CD4-positive, alpha-beta T cell treated with Interleukin-4 for 1 hour (primary cell): ENCODE results near the gene ATP9B.

ENCODE experiments used
- DNase-seq, 2 donors: peaks; one replicate each; pipeline ENCODE4 v3.0.0-alpha.2; 2020 to 2022

Gene ATP9B

DNA sequence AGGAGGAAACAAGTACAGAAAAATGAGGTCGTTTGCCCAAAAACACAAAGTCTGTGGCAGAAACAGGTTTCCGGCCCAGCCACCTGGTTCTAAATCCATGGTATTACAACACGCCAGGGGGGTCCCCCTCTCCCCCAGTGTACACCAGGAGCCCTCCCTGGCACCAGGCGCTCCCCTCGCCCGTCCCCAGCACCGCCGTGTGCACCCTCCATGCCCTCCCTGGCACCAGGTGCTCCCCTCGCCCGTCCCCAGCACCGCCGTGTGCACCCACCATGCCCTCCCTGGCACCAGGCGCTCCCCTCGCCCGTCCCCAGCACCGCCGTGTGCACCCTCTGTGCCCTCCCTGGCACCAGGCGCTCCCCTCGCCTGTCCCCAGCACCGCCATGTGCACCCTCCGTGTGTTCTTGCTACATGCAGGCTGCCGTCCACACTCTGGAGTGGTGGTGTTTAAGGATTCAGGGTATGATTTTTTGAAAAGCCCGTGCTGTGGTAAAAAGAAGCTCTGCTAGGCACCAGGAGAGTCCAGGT is 266.7 kb downstream of the ATP9B start:
- DNase-seq: no peak

GRCh38 chr18:79336556-79337142 is 267.5 kb downstream of the ATP9B start:
- DNase-seq: no peak

DNA sequence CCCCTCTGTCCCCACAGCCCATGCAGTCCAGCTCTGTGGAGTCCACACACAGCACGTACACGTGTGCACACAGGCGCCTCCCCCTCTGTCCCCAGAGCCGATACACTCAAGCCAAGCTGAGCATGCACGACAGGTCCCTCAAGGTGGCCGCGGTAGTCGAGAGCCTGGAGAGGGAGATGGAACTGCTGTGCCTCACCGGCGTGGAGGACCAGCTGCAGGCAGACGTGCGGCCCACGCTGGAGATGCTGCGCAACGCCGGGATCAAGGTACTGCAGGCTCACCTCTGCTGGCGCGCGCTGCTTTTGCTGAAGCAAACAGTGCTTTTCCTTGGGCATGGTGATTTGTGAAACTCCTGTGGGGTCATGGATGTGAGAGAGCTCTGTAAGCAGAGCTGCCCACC is 268.0 kb downstream of the ATP9B start:
- no peak for DNase-seq

DNA sequence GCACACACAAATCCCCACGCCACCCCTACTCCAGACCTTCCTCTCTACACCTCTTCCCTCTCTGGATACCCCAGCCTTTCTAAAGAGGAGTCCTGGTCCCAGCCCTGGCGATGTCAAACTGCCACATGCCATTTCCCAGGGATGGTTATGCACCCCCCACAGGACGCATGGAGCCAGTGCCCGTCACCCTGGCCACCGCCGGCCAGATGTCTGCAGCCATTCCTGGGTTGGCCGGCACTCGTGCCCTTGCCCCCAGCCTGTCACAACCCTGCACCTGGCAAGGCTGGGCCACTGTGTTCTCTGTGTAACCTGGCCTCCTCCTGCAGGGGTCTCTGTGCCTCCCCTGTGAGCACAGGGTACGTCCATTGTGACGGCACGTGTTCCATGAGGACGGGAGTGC is 268.4 kb downstream of the ATP9B start:
- no peak for DNase-seq

DNA sequence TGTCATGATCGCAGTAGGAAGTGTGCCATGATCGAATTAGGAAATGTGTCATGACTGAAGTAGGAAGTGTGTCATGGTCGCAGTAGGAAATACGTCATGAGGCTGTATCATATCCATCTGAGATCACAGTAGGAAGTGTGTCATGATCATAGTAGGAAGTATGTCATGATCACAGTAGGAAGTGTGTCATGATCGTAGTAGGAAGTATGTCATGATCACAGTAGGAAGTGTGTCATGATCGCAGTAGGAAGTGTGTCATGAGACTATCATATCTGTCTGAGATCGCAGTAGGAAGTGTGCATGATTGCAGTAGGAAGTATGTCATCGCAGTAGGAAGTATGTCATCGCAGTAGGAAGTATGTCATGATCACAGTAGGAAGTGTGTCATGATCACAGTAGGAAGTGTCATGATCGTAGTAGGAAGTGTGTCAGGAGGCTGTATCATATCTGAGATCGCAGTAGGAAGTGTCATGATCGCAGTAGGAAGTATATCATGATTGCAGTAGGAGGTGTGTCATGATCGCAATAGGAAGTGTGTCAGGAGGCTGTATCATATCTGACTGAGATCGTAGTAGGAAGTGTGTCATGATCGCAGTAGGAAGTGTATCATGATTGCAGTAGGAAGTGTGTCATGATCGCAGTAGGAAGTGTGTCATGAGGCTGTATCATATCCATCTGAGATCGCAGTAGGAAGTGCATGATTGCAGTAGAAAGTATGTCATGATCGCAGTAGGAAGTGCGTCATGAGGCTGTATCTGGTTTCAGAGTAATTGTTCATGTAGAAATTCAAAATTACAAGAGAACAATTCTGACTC is 270.1 kb downstream of the ATP9B start:
- DNase-seq: no peak

- no peak for DNase-seq
Observed at GRCh38 chr18:79343567-79344207, 274.5 kb downstream of the ATP9B start.

DNA sequence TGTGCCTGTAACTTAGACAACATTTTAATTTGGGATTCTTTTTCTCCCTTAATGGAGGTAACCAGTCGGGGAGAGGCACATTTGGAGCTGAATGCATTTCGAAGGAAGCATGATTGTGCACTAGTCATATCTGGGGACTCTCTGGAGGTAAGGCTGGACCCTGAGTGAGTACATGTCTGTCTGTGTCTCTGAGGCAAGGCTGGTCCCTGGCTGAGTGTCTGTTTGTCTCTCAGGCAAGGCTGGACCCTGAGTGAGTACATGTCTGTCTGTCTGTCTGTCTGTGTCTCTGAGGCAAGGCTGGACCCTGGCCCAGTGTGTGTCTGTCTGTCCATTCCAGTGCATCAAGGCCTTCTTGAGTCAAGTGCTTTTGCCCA is 275.0 kb downstream of the ATP9B start:
- no peak for DNase-seq

DNA sequence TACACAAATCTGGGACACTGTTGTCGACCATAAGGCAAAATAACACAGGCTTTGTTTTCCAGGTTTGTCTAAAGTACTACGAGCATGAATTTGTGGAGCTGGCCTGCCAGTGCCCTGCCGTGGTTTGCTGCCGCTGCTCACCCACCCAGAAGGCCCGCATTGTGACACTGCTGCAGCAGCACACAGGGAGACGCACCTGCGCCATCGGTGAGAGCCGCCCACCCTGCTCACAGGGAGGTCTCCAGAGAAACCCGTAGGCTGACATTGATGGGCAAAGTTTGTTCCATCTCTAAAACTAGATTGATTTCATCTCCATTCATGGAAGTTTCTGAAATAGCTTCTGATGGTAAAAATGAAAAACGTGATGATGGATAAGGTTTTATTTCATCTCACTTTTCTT is 276.2 kb downstream of the ATP9B start:
- DNase-seq: no peak

DNA sequence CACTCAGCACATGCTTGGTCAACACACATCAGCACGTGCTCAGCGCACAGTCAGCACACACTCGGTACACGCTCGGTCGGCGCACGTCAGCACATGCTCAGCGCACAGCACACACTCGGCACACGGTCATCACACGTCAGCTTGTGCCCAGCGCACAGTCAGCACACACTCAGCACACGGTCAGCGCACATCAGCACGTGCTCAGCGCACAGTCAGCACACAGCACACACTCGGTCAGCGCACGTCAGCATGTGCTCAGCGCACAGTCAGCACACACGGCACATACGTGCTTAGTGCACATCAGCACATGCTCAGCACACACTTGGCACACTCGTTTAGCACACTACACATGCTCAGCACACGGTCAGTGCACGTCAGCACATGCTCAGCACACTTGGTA is 276.8 kb downstream of the ATP9B start:
- DNase-seq: no peak

- no peak for DNase-seq
Observed at GRCh38 chr18:79348066-79348465, 278.9 kb downstream of the ATP9B start.

GRCh38 chr18:79352432-79352831 is 283.2 kb downstream of the ATP9B start:
- no peak for DNase-seq

- DNase-seq: no peak
Observed at GRCh38 chr18:79353267-79353666, 284.1 kb downstream of the ATP9B start.

GRCh38 chr18:79354350-79354749 is 285.2 kb downstream of the ATP9B start:
- no peak for DNase-seq

DNA sequence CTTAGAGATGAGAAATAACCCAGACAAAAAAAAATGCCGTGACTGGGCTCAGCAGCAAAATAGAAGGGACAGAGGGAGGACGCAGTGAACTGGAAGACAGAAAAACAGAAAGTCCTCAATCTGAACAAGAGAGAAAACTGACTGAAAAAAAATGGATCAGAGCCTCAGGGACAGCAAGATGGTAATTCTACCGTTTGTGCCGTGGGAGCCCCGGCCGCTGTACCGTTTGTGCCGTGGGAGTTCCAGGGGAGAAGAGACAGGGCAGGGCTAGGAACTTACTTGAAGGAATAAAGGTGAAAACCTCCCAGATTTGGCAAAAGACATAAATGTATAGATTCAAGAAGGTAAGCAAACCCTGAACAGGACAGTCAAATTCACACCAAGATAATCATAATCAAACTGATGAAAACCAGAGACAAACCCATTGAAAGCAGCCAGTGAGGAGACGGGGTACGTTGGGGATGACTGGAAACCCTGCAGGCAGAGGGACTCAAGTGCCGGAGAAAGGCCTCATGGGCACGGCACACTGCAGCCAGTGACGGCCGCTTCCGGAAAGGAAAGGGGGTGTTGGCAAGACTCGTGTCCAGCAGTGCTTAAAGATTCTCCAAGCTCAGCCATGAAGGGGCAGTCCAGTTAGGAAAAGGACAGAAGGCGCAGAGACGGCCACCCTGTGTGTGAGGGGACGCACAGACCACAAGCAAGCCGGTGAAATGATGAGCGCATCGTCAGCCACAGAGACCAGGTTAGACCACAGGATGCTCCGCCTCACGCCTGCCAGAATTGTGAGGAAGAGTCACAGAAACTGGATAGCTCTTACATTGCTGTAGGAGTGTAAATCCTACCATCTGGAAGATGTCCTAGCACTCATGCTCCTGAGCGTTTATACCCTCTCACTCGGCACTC is 286.5 kb downstream of the ATP9B start:
- DNase-seq: no peak

DNA sequence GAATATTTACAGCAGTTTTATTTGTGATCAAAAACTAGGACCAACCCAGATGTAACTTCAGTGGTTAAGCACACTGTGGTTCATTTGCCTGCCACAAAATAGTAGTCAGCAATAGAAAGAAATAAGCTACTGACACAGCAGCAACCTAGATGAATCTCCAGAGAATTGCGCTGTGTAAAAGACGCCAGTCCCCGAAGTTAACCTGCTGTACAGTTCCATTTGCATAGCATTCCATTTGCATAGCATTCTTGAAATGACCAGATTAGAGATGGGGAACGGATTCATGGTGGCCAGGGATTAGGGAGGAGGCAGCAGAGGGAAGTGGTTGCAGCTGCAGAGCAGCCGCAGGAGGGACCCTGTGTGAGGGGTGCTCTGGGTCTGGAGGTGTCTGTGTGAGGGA is 287.2 kb downstream of the ATP9B start:
- DNase-seq: no peak

- DNase-seq: no peak
Observed at GRCh38 chr18:79360933-79361332, 291.7 kb downstream of the ATP9B start.

DNA sequence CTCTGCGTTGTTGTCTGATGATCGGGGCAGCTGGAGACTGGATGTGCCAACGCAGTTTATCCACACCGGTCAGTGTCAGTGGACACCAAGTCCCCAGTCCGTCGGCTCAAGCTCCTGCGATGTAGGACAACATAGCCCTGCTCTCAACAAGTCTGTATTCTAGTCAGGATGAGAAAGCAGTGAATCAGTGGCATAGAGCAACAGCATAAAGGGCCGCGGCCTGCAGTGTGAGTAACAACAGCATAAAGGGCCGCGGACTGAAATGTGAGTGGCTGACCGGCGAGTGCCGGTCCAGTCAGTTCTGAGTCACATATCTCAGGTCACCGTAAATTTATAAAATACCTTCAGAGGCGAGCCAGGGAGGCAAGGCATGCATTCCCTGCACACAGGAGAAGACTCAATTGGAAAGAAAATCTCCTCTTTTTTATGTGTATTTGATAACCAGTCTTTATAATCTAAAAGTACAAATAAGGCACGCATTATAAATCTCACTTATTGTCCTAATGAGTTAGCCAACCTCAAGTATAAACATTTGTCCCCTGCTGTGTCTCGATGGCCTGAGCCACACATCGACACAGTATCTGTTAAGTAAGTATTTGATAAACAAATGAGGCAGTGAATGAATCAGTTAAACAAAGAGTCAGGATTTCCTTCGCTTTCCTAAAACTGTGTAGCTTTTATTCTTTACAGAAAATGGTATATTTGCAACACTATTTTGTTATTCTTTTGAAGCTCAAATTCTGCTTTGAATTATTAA is 292.8 kb downstream of the ATP9B start:
- no peak for DNase-seq

GRCh38 chr18:79365701-79366100 is 296.5 kb downstream of the ATP9B start:
- no peak for DNase-seq

DNA sequence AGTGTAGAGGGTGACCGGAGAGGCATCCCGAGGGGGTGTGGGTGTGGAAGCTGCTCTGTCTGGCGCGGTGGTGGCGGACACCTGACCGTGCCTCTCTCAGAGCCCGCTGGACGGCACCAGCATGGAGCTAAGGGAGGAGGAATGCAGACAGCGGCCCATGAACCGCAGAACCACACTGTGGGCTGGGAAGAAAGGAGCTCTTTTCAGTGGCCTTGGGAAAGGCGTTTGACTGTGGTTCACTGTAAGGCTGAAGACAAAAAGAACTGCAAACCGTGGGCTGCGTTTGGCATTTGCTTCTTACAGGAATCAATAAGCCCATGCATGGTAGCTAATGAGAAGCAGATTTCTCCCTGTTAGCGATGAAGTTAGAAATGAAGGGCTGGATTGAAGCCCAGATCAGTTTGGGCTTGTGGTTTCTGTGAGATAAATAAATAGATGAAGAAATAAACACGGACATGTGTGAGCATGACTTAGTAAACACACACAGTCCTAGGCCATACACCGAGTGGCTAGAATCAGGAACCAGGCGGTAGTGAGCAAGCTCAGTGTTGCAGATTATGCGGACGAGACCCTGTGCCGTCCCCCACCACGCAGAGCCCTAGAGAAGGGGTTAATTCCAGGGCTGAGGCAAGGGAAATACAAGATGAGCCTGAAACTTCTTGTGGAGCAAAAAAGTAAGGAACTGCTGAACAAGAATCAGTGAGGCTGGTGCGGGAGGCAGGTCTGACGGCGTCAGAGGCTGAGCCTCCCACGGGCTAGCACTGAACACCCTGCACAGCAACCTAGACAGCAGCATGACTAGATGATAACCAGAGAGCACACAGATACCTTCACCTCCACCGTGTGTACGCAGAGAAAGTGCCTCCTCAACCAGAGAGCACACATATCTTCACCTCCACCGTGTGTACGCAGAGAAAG is 297.2 kb downstream of the ATP9B start:
- no peak for DNase-seq

- no peak for DNase-seq
Observed at GRCh38 chr18:79367480-79367879, 298.3 kb downstream of the ATP9B start.

- no peak for DNase-seq
Observed at GRCh38 chr18:79367989-79368388, 298.8 kb downstream of the ATP9B start.
